A549 (cell line): ENCODE measurements around the gene FUT8. TPM values are rescaled to one million over a fixed set of nuclear protein-coding genes. Genes with fewer than 3 reads are reported as not detected.

Experiments used
- ATAC-seq, 2 experiments: fragments of 200-7000 bp in 1 of 2; fragments of >200 bp in 1 of 2; cut with Nextera tagmentation in 1 of 2; cut with Tn5 transposase in 1 of 2; 3 replicates each; pipeline versions ENCODE4 v1.8.0 to v1.9.1; 2018 to 2020; ENCODE audit warnings: mild to moderate bottlenecking in 1 of 2, moderate library complexity in 1 of 2
- CTCF ChIA-PET: fragments of 300-600 bp; sonication (Branson Sonifier 250); formaldehyde crosslinking; extraction: SDS; loops from one replicate; lab custom pipeline; 2021; ENCODE audit warnings: antibody characterized with exemption, inconsistent platforms; lab: Yijun Ruan, JAX
- POLR2A ChIA-PET: fragments of 350-600 bp; formaldehyde crosslinking; extraction: SDS; loops from one replicate; lab custom pipeline; 2021; ENCODE audit warnings: antibody characterized with exemption, inconsistent platforms; lab: Yijun Ruan, JAX
- DNase-seq, 2 experiments: peaks; one replicate each; pipeline versions ENCODE4 v3.0.0 to v3.0.0-alpha.2; 2011 to 2016; ENCODE audit warnings: low read depth in 1 of 2, low spot score in 1 of 2
- FAIRE-seq: peaks from 2 replicates; lab custom pipeline; 2011; peaks lifted over from hg19 to GRCh38; lab: Jason Lieb, UNC
- H3K27ac ChIP-seq, 2 experiments: fragments of >200 bp; sonication (Bioruptor Twin); formaldehyde crosslinking; 3 replicates each; pipeline ENCODE4 v1.5.1; 2016 to 2017
- H3K4me1 ChIP-seq: fragments of >200 bp; sonication (Bioruptor Twin); formaldehyde crosslinking; 3 replicates; pipeline ENCODE4 v1.6.1; 2016
- H3K4me2 ChIP-seq: fragments of >200 bp; sonication (Bioruptor Twin); formaldehyde crosslinking; 3 replicates; pipeline ENCODE4 v1.6.1; 2016
- H3K4me3 ChIP-seq: fragments of >200 bp; sonication (Bioruptor Twin); formaldehyde crosslinking; 3 replicates; pipeline ENCODE4 v1.5.1; 2016
- H3K9me3 ChIP-seq: fragments of >200 bp; sonication (Bioruptor Twin); formaldehyde crosslinking; 3 replicates; pipeline ENCODE4 v1.6.1; 2016
- CBX2 ChIP-seq: fragments of 200-600 bp; sonication (generic); IDR thresholded peaks from 2 replicates; pipeline ENCODE4 v1.6.1; 2016; ENCODE audit warnings: low read depth, mild to moderate bottlenecking, borderline replicate concordance
- CHD2 ChIP-seq: fragments of 150-350 bp; IDR thresholded peaks from 2 replicates; pipeline ENCODE4 v1.6.1; 2014; ENCODE audit warnings: low read length; ENCODE audit not compliant: partially characterized antibody
- CHD4 ChIP-seq: fragments of 200-600 bp; sonication (generic); IDR thresholded peaks from 2 replicates; pipeline ENCODE4 v1.6.1; 2016; ENCODE audit warnings: antibody characterized with exemption, mild to moderate bottlenecking, borderline replicate concordance
- E2F6 ChIP-seq: IDR thresholded peaks from 2 replicates; pipeline ENCODE4 v1.6.1; 2012; ENCODE audit warnings: low read depth, borderline replicate concordance
- EHMT2 ChIP-seq: fragments of 200-600 bp; sonication (generic); IDR thresholded peaks from 2 replicates; pipeline ENCODE4 v1.6.1; 2016; ENCODE audit warnings: antibody characterized with exemption, low read depth, mild to moderate bottlenecking, moderate library complexity
- EP300 ChIP-seq, 2 experiments: fragments of >200 bp; sonication (Bioruptor Twin); formaldehyde crosslinking; IDR thresholded peaks; 2 replicates in 1 of 2; 3 replicates in 1 of 2; pipeline ENCODE4 v1.6.1; 2016 to 2017
- FOSL2 ChIP-seq, 2 experiments: fragments of 450-650 bp in 1 of 2; fragments of >200 bp in 1 of 2; sonication (Bioruptor Twin) in 1 of 2; formaldehyde crosslinking; IDR thresholded peaks; 2 replicates each; pipeline versions ENCODE4 v1.5.0 to v1.6.1; 2016 to 2020; ENCODE audit warnings: mild to moderate bottlenecking in 1 of 2, moderate library complexity in 1 of 2
- HES2 ChIP-seq: fragments of >200 bp; sonication (Bioruptor Twin); formaldehyde crosslinking; IDR thresholded peaks from 2 replicates; pipeline ENCODE4 v1.6.1; 2016
- HMGXB4 ChIP-seq: fragments of 250-450 bp; sonication (Bioruptor Pico); IDR thresholded peaks from 2 replicates; pipeline ENCODE4 v1.5.0; 2021; ENCODE audit warnings: mild to moderate bottlenecking, moderate library complexity, borderline replicate concordance
- JUN ChIP-seq, 2 experiments: fragments of >200 bp; sonication (Bioruptor Twin); formaldehyde crosslinking; IDR thresholded peaks; 2 replicates in 1 of 2; 3 replicates in 1 of 2; pipeline ENCODE4 v1.6.1; 2016 to 2017
- JUNB ChIP-seq: fragments of >200 bp; sonication (Bioruptor Twin); formaldehyde crosslinking; IDR thresholded peaks from 2 replicates; pipeline ENCODE4 v1.6.1; 2016
- KDM1A ChIP-seq: fragments of 200-600 bp; sonication (generic); IDR thresholded peaks from 2 replicates; pipeline ENCODE4 v1.6.1; 2016; ENCODE audit warnings: low read depth, mild to moderate bottlenecking
- MAX ChIP-seq: IDR thresholded peaks from 2 replicates; pipeline ENCODE4 v1.6.1; 2012
- MYC ChIP-seq: IDR thresholded peaks from 2 replicates; pipeline ENCODE4 v1.6.1; 2012; ENCODE audit warnings: mild to moderate bottlenecking, inconsistent platforms, low read length, improper control_type of control experiment, borderline replicate concordance
- PBX3 ChIP-seq: IDR thresholded peaks from 2 replicates; pipeline ENCODE4 v1.6.1; 2012
- POLR2A ChIP-seq: IDR thresholded peaks from 2 replicates; pipeline ENCODE4 v1.6.1; 2012; ENCODE audit warnings: mild to moderate bottlenecking, low read length
- POLR2AphosphoS2 ChIP-seq: conservative IDR thresholded peaks from 2 replicates; pipeline ENCODE4 v1.6.1; 2012; ENCODE audit warnings: low read length, improper control_type of control experiment, inconsistent platforms
- RAD21 ChIP-seq, 2 experiments: fragments of >200 bp in 1 of 2; sonication (Bioruptor Twin) in 1 of 2; formaldehyde crosslinking in 1 of 2; IDR thresholded peaks in 1 of 2; conservative IDR thresholded peaks in 1 of 2; 2 replicates in 1 of 2; 3 replicates in 1 of 2; pipeline ENCODE4 v1.6.1; 2012 to 2018; ENCODE audit warnings: inconsistent platforms in 1 of 2
- RARB ChIP-seq: fragments of 250-450 bp; sonication (Bioruptor Pico); IDR thresholded peaks from 2 replicates; pipeline ENCODE4 v1.8.0; 2021; ENCODE audit warnings: mild to moderate bottlenecking, moderate library complexity
- SMC3 ChIP-seq: fragments of >200 bp; sonication (Bioruptor Twin); formaldehyde crosslinking; IDR thresholded peaks from 3 replicates; pipeline ENCODE4 v1.6.1; 2018; ENCODE audit warnings: inconsistent platforms
- SREBF2 ChIP-seq: fragments of 450-650 bp; IDR thresholded peaks from 2 replicates; pipeline ENCODE4 v1.6.1; 2014; ENCODE audit warnings: mild to moderate bottlenecking, moderate library complexity
- TFCP2L1 ChIP-seq: fragments of 250-450 bp; sonication (Bioruptor Pico); IDR thresholded peaks from 2 replicates; pipeline ENCODE4 v1.5.0; 2021; ENCODE audit warnings: mild to moderate bottlenecking
- TP53 ChIP-seq: fragments of 250-450 bp; sonication (Bioruptor Pico); IDR thresholded peaks from 2 replicates; pipeline ENCODE4 v1.5.0; 2021; ENCODE audit warnings: mild to moderate bottlenecking, moderate library complexity
- ZNF302 ChIP-seq: fragments of 250-450 bp; sonication (Bioruptor Pico); IDR thresholded peaks from 2 replicates; pipeline ENCODE4 v1.9.0; 2021; ENCODE audit warnings: inconsistent platforms, mild to moderate bottlenecking, moderate library complexity
- ZSCAN20 ChIP-seq: fragments of 250-450 bp; sonication (Bioruptor Pico); IDR thresholded peaks from 2 replicates; pipeline ENCODE4 v1.8.0; 2022; ENCODE audit warnings: mild to moderate bottlenecking, moderate library complexity
- WGBS: methylation state at CpG from one replicate; pipeline ENCODE4 v1.1.6; 2017; ENCODE audit errors: missing lambda C conversion rate; 5-methylcytosine and 5-hydroxymethylcytosine counted together
- polyA plus RNA-seq, 4 experiments: library from polyadenylated mRNA; depleted of rRNA in 3 of 4; stranded (reverse); fragments of >200 nt; fragmentation: RNase III in 1 of 4; extraction: RNeasy Plus Mini Kit Qiagen cat#74134 plus additional on column Dnase treatment in 1 of 4; gene quantifications; 2 replicates in 3 of 4; 3 replicates in 1 of 4; pipeline ENCODE4 v1.2.3, GENCODE V29; 2011 to 2017

Gene FUT8
- polyA plus RNA-seq, 2 of the 4 experiments (the other 2 are of a cell fraction), result 20.3 to 22.9 TPM

GRCh38 chr14:65755331-65755730 is 342.8 kb downstream of the FUT8 start:
- WGBS, result 66% methylated on average over 6 of the region's 6 CpGs
- ChIA-PET POLR2A (no interaction called here), CTCF (interaction anchor here (1.2 to 1.6 kb wide), 2 partner anchors 60 to 592 kb away, joined by 3 to 5 read pairs; no protein-coding TSS in a partner anchor)
- FAIRE-seq, result no peak
- H3K27ac ChIP-seq, result no peak overlapping the region
- H3K4me2 ChIP-seq, result no peak overlapping the region
- no peaks in the 10 kb centered on the region for H3K9me3 ChIP-seq
- no peak for DNase-seq
- no peak overlapping the region for H3K4me3 ChIP-seq
- no peak for ATAC-seq
- H3K4me1 ChIP-seq, result no peaks in the 10 kb centered on the region
- no peak for TF ChIP-seq TFCP2L1 (CRISPR knock-in tag)
- no peak for TF ChIP-seq TP53
- no peak for TF ChIP-seq POLR2A
- no peak for TF ChIP-seq HES2
- no peak for TF ChIP-seq JUN (IDR thresholded peaks at IDR 0.05)
- no peak for TF ChIP-seq ZNF302 (CRISPR knock-in tag)
- no peak for TF ChIP-seq PBX3
- TF ChIP-seq JUNB, result no peak
- TF ChIP-seq SMC3, result no peak
- TF ChIP-seq EHMT2, result no peak
- TF ChIP-seq ZSCAN20 (CRISPR knock-in tag), result no peak

GRCh38 chr14:65756880-65757279 is 344.4 kb downstream of the FUT8 start:
- no peak for TF ChIP-seq MAX
- no peak for TF ChIP-seq MYC
- TF ChIP-seq RARB (CRISPR knock-in tag), result no peak
- no peak for TF ChIP-seq SREBF2
- no peak for TF ChIP-seq CHD2
- Histone ChIP-seq H3K4me3 (no peak overlapping the region), H3K9me3 (no peaks in the 10 kb centered on the region), H3K27ac (no peak overlapping the region), H3K4me2 (no peak overlapping the region), H3K4me1 (no peaks in the 10 kb centered on the region)
- ATAC-seq, result no peak
- FAIRE-seq, result no peak
- ChIA-PET CTCF (interaction anchor here (1.2 kb wide), 1 partner anchor 593 kb away, joined by 5 read pairs; no protein-coding TSS in a partner anchor), POLR2A (no interaction called here)
- no peak for DNase-seq
- 53% methylated on average over 3 of the region's 3 CpGs for WGBS

- DNase-seq (no peak), FAIRE-seq (no peak), ATAC-seq (no peak)
- H3K4me2 ChIP-seq, result no peak overlapping the region
- TF ChIP-seq EHMT2 (no peak), FOSL2 (IDR thresholded peaks at IDR 0.05) (no peak), FOSL2 (CRISPR knock-in tag; IDR thresholded peaks at IDR 0.05) (no peak), HMGXB4 (CRISPR knock-in tag) (no peak), RAD21 (conservative IDR thresholded peaks at IDR 0.05 in 1 of 2, IDR thresholded peaks at IDR 0.05 in 1 of 2) (no peak), EP300 (IDR thresholded peaks at IDR 0.05) (no peak), POLR2AphosphoS2 (no peak), KDM1A (no peak), CBX2 (no peak), CHD4 (no peak), MYC (no peak), E2F6 (no peak), ZNF302 (CRISPR knock-in tag) (no peak)
- no peak overlapping the region for H3K27ac ChIP-seq
- no peaks in the 10 kb centered on the region for H3K4me1 ChIP-seq
- WGBS, result 41% methylated on average over 2 of the region's 2 CpGs
- no peaks in the 10 kb centered on the region; the same call in 2 of the 3 replicates for H3K9me3 ChIP-seq
- H3K4me3 ChIP-seq, result no peak overlapping the region
- ChIA-PET POLR2A (no interaction called here), CTCF (interaction anchor here (1.8 kb wide), 1 partner anchor 21 kb away, joined by 3 read pairs; no protein-coding TSS in a partner anchor)
Observed at GRCh38 chr14:65769151-65769550, 356.6 kb downstream of the FUT8 start.
